Upper lobe of left lung (tissue), 6 donors: Measurements from ENCODE around the gene NAPB. TPM values are rescaled to one million over a fixed set of nuclear protein-coding genes. Genes with fewer than 3 reads are reported as not detected.
A peak's percentile ranks its signal among the peaks of the same experiment; 100 is the strongest.

ENCODE experiments used
- ATAC-seq, 2 donors: fragments of 200-7000 bp; cut with Tn5 transposase; one replicate each; pipeline ENCODE4 v1.9.1; 2022; ENCODE audit warnings: mild to moderate bottlenecking in 2 of 2, moderate library complexity in 2 of 2; ENCODE audit not compliant: low FRiP score in 2 of 2
- DNase-seq, 2 donors: peaks; one replicate each; pipeline ENCODE4 v3.0.0-alpha.2; 2019 to 2020
- H3K27ac ChIP-seq, 4 donors: fragments of 200-600 bp; sonication (generic); one replicate each; pipeline ENCODE4 v1.5.1; 2016 to 2019
- H3K27me3 ChIP-seq, 4 donors: fragments of 200-600 bp; sonication (generic); one replicate each; pipeline ENCODE4 v1.5.1; 2017 to 2019
- H3K36me3 ChIP-seq, 4 donors: fragments of 200-600 bp; sonication (generic); one replicate each; pipeline ENCODE4 v1.5.1; 2016 to 2019
- H3K4me1 ChIP-seq, 4 donors: fragments of 200-600 bp; sonication (generic); one replicate each; pipeline ENCODE4 v1.5.1; 2018 to 2019
- H3K4me3 ChIP-seq, 4 donors: fragments of 200-600 bp; sonication (generic); one replicate each; pipeline ENCODE4 v1.5.1; 2017 to 2019; ENCODE audit warnings: mild to moderate bottlenecking in 2 of 4, moderate library complexity in 1 of 4
- H3K9me3 ChIP-seq, 4 donors: fragments of 200-600 bp; sonication (generic); one replicate each; pipeline ENCODE4 v1.5.1; 2018 to 2019
- CTCF ChIP-seq, 6 experiments: fragments of 450-650 bp in 4 of 6; fragments of 200-600 bp in 2 of 6; sonication (generic) in 2 of 6; IDR thresholded peaks; one replicate each; pipeline ENCODE4 v1.5.1; 2016 to 2019; ENCODE audit warnings: antibody characterized with exemption in 6 of 6
- EP300 ChIP-seq, 4 donors: sonication (generic); formaldehyde crosslinking; IDR thresholded peaks; one replicate each; pipeline ENCODE4 v1.5.1; 2017; ENCODE audit warnings: antibody characterized with exemption in 4 of 4, control low read depth in 2 of 4
- POLR2A ChIP-seq, 4 donors: fragments of 450-650 bp; IDR thresholded peaks; one replicate each; pipeline ENCODE4 v1.5.1; 2016 to 2017; ENCODE audit warnings: antibody characterized with exemption in 4 of 4, mild to moderate bottlenecking in 2 of 4
- POLR2AphosphoS5 ChIP-seq, 2 donors: sonication (generic); formaldehyde crosslinking; IDR thresholded peaks; one replicate each; pipeline ENCODE4 v1.5.1; 2017; ENCODE audit warnings: antibody characterized with exemption in 2 of 2
- WGBS, 2 donors: methylation state at CpG; one replicate each; pipeline ENCODE4 v1.1.5; 2017 to 2018; 5-methylcytosine and 5-hydroxymethylcytosine counted together
- total RNA-seq, 6 donors: library from RNA; depleted of rRNA in 4 of 6; stranded (reverse); fragments of >200 nt in 4 of 6; gene quantifications; one replicate each; pipeline versions ENCODE4 v1.1.0 to v1.2.1, GENCODE V29; 2016 to 2021
- donor health status: DM: no; HTN: no; CAD: no; lungs with moderate emphysema.
- donor health status: DM: no; HTN: yes; CAD: no; lungs with severe emphysema.

NAPB gene
- total RNA-seq, 6 donors from 2014 or later, result 9.7 to 27.7 (median 11.1) TPM

- peaks cover 32 to 45% (median 35%) of the 10 kb centered on the region in 4 donors for H3K4me1 ChIP-seq
- no peak for TF ChIP-seq POLR2A (IDR thresholded peaks at IDR 0.05)
- TF ChIP-seq EP300 (IDR thresholded peaks at IDR 0.05), result no peak
- TF ChIP-seq CTCF (IDR thresholded peaks at IDR 0.05), result no peak
- no peak for TF ChIP-seq POLR2AphosphoS5 (IDR thresholded peaks at IDR 0.05)
- H3K36me3 ChIP-seq, result peaks cover 0 to 20% (median 8%) of the 10 kb centered on the region in 4 donors
- H3K4me3 ChIP-seq, result peak overlapping the region in 1 of 4 donors; percentile 72
- H3K27me3 ChIP-seq, result no peaks in the 10 kb centered on the region
- no peak for DNase-seq
- WGBS, 2 donors, result 62 to 75% methylated on average over 1 of the region's 1 CpG
- H3K27ac ChIP-seq, result peak overlapping the region; percentile 96 to 100 (median 100)
- no peaks in the 10 kb centered on the region for H3K9me3 ChIP-seq
- ATAC-seq, result no peak
Measured at GRCh38 chr20:23360531-23360930, 60.8 kb downstream of the NAPB start.

- H3K4me1 ChIP-seq, result peaks cover 29 to 41% (median 32%) of the 10 kb centered on the region in 4 donors
- ATAC-seq (no peak), DNase-seq (no peak)
- H3K27ac ChIP-seq, result peak overlapping the region; percentile 92 to 98 (median 96)
- TF ChIP-seq CTCF (IDR thresholded peaks at IDR 0.05) (no peak), POLR2AphosphoS5 (IDR thresholded peaks at IDR 0.05) (no peak), POLR2A (IDR thresholded peaks at IDR 0.05) (no peak), EP300 (IDR thresholded peaks at IDR 0.05) (no peak)
- no peaks in the 10 kb centered on the region for H3K9me3 ChIP-seq
- peaks cover 0 to 19% (median 8%) of the 10 kb centered on the region in 4 donors for H3K36me3 ChIP-seq
- H3K4me3 ChIP-seq, result no peak overlapping the region
- H3K27me3 ChIP-seq, result no peaks in the 10 kb centered on the region
- WGBS, 2 donors, result 52 to 60% methylated on average over 5 to 7 of the region's 7 CpGs
Measured at GRCh38 chr20:23358923-23359593, 62.2 kb downstream of the NAPB start.

- H3K27me3 ChIP-seq, result no peaks in the 10 kb centered on the region
- TF ChIP-seq POLR2AphosphoS5 (IDR thresholded peaks at IDR 0.05) (no peak), CTCF (IDR thresholded peaks at IDR 0.05) (no peak), POLR2A (IDR thresholded peaks at IDR 0.05) (no peak), EP300 (IDR thresholded peaks at IDR 0.05) (no peak)
- peaks cover 25 to 37% (median 29%) of the 10 kb centered on the region in 4 donors for H3K4me1 ChIP-seq
- H3K4me3 ChIP-seq, result peak overlapping the region; percentile 9 to 65 (median 65)
- ATAC-seq, result no peak
- WGBS, 2 donors, result 16 to 23% methylated on average over 6 of the region's 6 CpGs
- no peak for DNase-seq
- peak overlapping the region; percentile 92 to 98 (median 96) for H3K27ac ChIP-seq
- no peaks in the 10 kb centered on the region for H3K9me3 ChIP-seq
- peaks cover 0 to 22% (median 9%) of the 10 kb centered on the region in 4 donors for H3K36me3 ChIP-seq
Measured at GRCh38 chr20:23358563-23358906, 62.8 kb downstream of the NAPB start.

- ATAC-seq, result peak; percentile 87 to 96
- DNase-seq, result peak; percentile 100
- peaks cover 0 to 22% (median 9%) of the 10 kb centered on the region in 4 donors for H3K36me3 ChIP-seq
- no peaks in the 10 kb centered on the region for H3K27me3 ChIP-seq
- WGBS, 2 donors, result 1% methylated on average over 34 to 59 of the region's 71 CpGs
- peaks cover 20 to 31% (median 23%) of the 10 kb centered on the region in 4 donors for H3K4me1 ChIP-seq
- peak overlapping the region; percentile 34 to 65 (median 65) for H3K4me3 ChIP-seq
- H3K27ac ChIP-seq, result peak overlapping the region; percentile 92 to 98 (median 96)
- no peaks in the 10 kb centered on the region for H3K9me3 ChIP-seq
- TF ChIP-seq EP300 (IDR thresholded peaks at IDR 0.05) (peak in 1 of 4 donors; percentile 64), CTCF (IDR thresholded peaks at IDR 0.05) (peak in 3 of 6 experiments; percentile 7 to 26 (median 11)), POLR2A (IDR thresholded peaks at IDR 0.05) (peak; percentile 21 to 87 (median 76)), POLR2AphosphoS5 (IDR thresholded peaks at IDR 0.05) (peak; percentile 86 to 92)
Measured at GRCh38 chr20:23357767-23358562, 63.3 kb downstream of the NAPB start.
